Measurements from ENCODE around the gene GYS1. TPM values are rescaled to one million over a fixed set of nuclear protein-coding genes. Genes with fewer than 3 reads are reported as not detected.

The GYS1 gene
- total RNA-seq, 1 donor from 2014 or later, result 69.0 TPM

GRCh38 chr19:48961673-48962028, 31.5 kb downstream of the GYS1 start:
- no peaks in the 10 kb centered on the region for H3K36me3 Mint-ChIP-seq (ENCODE audit: unreplicated experiment)
- no peak for DNase-seq
- H3K4me3 Mint-ChIP-seq (ENCODE audit: unreplicated experiment), result no peak overlapping the region
- H3K27ac Mint-ChIP-seq (ENCODE audit: unreplicated experiment), result peak overlapping the region; percentile 59
- no peak for TF ChIP-seq CTCF (IDR thresholded peaks at IDR 0.05; ENCODE audit: partially characterized antibody, unreplicated experiment)
- H3K9me3 Mint-ChIP-seq (ENCODE audit: unreplicated experiment), result peaks cover 14% of the 10 kb centered on the region
- peaks cover 22% of the 10 kb centered on the region for H3K4me1 Mint-ChIP-seq (ENCODE audit: low read depth, unreplicated experiment)
- H3K27me3 Mint-ChIP-seq (ENCODE audit: unreplicated experiment), result peaks cover 16% of the 10 kb centered on the region

- Mint-ChIP-seq H3K9me3 (ENCODE audit: unreplicated experiment) (peaks cover 12% of the 10 kb centered on the region), H3K4me3 (ENCODE audit: unreplicated experiment) (no peak overlapping the region), H3K27me3 (ENCODE audit: unreplicated experiment) (peaks cover 12% of the 10 kb centered on the region), H3K4me1 (ENCODE audit: low read depth, unreplicated experiment) (peaks cover 18% of the 10 kb centered on the region), H3K27ac (ENCODE audit: unreplicated experiment) (peak overlapping the region; percentile 28), H3K36me3 (ENCODE audit: unreplicated experiment) (no peaks in the 10 kb centered on the region)
- no peak for TF ChIP-seq CTCF (IDR thresholded peaks at IDR 0.05; ENCODE audit: partially characterized antibody, unreplicated experiment)
- DNase-seq, result peak; percentile 35
Observed at GRCh38 chr19:48961051-48961649, 32.0 kb downstream of the GYS1 start.

GRCh38 chr19:48959341-48960239, 33.5 kb downstream of the GYS1 start:
- no peaks in the 10 kb centered on the region for H3K36me3 Mint-ChIP-seq (ENCODE audit: unreplicated experiment)
- H3K27ac Mint-ChIP-seq (ENCODE audit: unreplicated experiment), result no peak overlapping the region
- H3K9me3 Mint-ChIP-seq (ENCODE audit: unreplicated experiment), result peaks cover 8% of the 10 kb centered on the region
- H3K27me3 Mint-ChIP-seq (ENCODE audit: unreplicated experiment), result peaks cover 3% of the 10 kb centered on the region
- H3K4me1 Mint-ChIP-seq (ENCODE audit: low read depth, unreplicated experiment), result peaks cover 20% of the 10 kb centered on the region
- H3K4me3 Mint-ChIP-seq (ENCODE audit: unreplicated experiment), result no peak overlapping the region
- TF ChIP-seq CTCF (IDR thresholded peaks at IDR 0.05; ENCODE audit: partially characterized antibody, unreplicated experiment), result no peak
- no peak for DNase-seq

- Mint-ChIP-seq H3K9me3 (ENCODE audit: unreplicated experiment) (peaks cover 8% of the 10 kb centered on the region), H3K4me1 (ENCODE audit: low read depth, unreplicated experiment) (peaks cover 10% of the 10 kb centered on the region), H3K27ac (ENCODE audit: unreplicated experiment) (no peak overlapping the region), H3K4me3 (ENCODE audit: unreplicated experiment) (no peak overlapping the region), H3K36me3 (ENCODE audit: unreplicated experiment) (no peaks in the 10 kb centered on the region), H3K27me3 (ENCODE audit: unreplicated experiment) (peaks cover 3% of the 10 kb centered on the region)
- DNase-seq, result no peak
- TF ChIP-seq CTCF (IDR thresholded peaks at IDR 0.05; ENCODE audit: partially characterized antibody, unreplicated experiment), result no peak
Observed at GRCh38 chr19:48958006-48958405, 35.1 kb downstream of the GYS1 start.

All from glutamatergic neuron (in vitro differentiated cells).